HepG2 (cell line): ENCODE results near the gene TAF6L. TPM values are rescaled to one million over a fixed set of nuclear protein-coding genes. Genes with fewer than 3 reads are reported as not detected.

Experiments used
- ATF3 ChIP-seq: sonication (generic); formaldehyde crosslinking; IDR thresholded peaks from 2 replicates; pipeline ENCODE4 v1.4.0; 2020; ENCODE audit warnings: missing genetic modification reagents
- FOSL1 ChIP-seq: sonication (generic); formaldehyde crosslinking; IDR thresholded peaks from 2 replicates; pipeline ENCODE4 v1.9.0; 2021; ENCODE audit warnings: missing genetic modification reagents, borderline replicate concordance
- GPN1 ChIP-seq: sonication (generic); formaldehyde crosslinking; IDR thresholded peaks from 2 replicates; pipeline ENCODE4 v1.5.1; 2020; ENCODE audit warnings: missing genetic modification reagents, borderline replicate concordance
- KMT2A ChIP-seq: sonication (generic); formaldehyde crosslinking; IDR thresholded peaks from 2 replicates; pipeline ENCODE4 v1.4.0; 2020; ENCODE audit warnings: missing genetic modification reagents
- MTF2 ChIP-seq: sonication (generic); formaldehyde crosslinking; IDR thresholded peaks from 2 replicates; pipeline ENCODE4 v1.5.0; 2020; ENCODE audit warnings: missing genetic modification reagents, borderline replicate concordance
- NFIB ChIP-seq: sonication (generic); formaldehyde crosslinking; IDR thresholded peaks from 2 replicates; pipeline ENCODE4 v1.9.0; 2021; ENCODE audit warnings: missing genetic modification reagents, mild to moderate bottlenecking, borderline replicate concordance
- NFKB2 ChIP-seq: sonication (generic); formaldehyde crosslinking; IDR thresholded peaks from 2 replicates; pipeline ENCODE4 v1.4.0; 2020; ENCODE audit warnings: missing genetic modification reagents, borderline replicate concordance
- NFKBIZ ChIP-seq: IDR thresholded peaks from 2 replicates; pipeline ENCODE4 v1.6.1; 2018; ENCODE audit warnings: missing genetic modification reagents, missing compliant biosample characterization
- NR1H2 ChIP-seq: sonication (generic); formaldehyde crosslinking; IDR thresholded peaks from 2 replicates; pipeline ENCODE4 v1.8.1; 2022; ENCODE audit warnings: low read depth, missing genetic modification reagents, borderline replicate concordance
- NR2F2 ChIP-seq: IDR thresholded peaks from 2 replicates; pipeline ENCODE4 v1.6.1; 2012; ENCODE audit warnings: low read depth, inconsistent platforms, borderline replicate concordance
- PAXIP1 ChIP-seq: sonication (generic); formaldehyde crosslinking; conservative IDR thresholded peaks from 2 replicates; pipeline ENCODE4 v1.4.0; 2020; ENCODE audit warnings: mild to moderate bottlenecking, missing genetic modification reagents, moderate library complexity
- SALL1 ChIP-seq: sonication (generic); formaldehyde crosslinking; IDR thresholded peaks from 2 replicates; pipeline ENCODE4 v1.8.0; 2022; ENCODE audit warnings: mild to moderate bottlenecking, missing genetic modification reagents
- TFE3 ChIP-seq: IDR thresholded peaks from 2 replicates; pipeline ENCODE4 v1.6.1; 2016
- ZFY ChIP-seq: sonication (generic); formaldehyde crosslinking; IDR thresholded peaks from 2 replicates; pipeline ENCODE4 v1.4.0; 2020; ENCODE audit warnings: missing genetic modification reagents
- ZNF101 ChIP-seq: sonication (generic); formaldehyde crosslinking; IDR thresholded peaks from 2 replicates; pipeline ENCODE4 v1.4.0; 2020; ENCODE audit warnings: mild to moderate bottlenecking, low read depth, missing genetic modification reagents, borderline replicate concordance
- ZNF235 ChIP-seq: sonication (generic); formaldehyde crosslinking; IDR thresholded peaks from 2 replicates; pipeline ENCODE4 v1.8.1; 2023; ENCODE audit warnings: mild to moderate bottlenecking, missing genetic modification reagents, borderline replicate concordance
- ZNF264 ChIP-seq: sonication (generic); formaldehyde crosslinking; IDR thresholded peaks from 2 replicates; pipeline ENCODE4 v1.4.0; 2020; ENCODE audit warnings: missing genetic modification reagents
- ZNF543 ChIP-seq: sonication (generic); formaldehyde crosslinking; IDR thresholded peaks from 2 replicates; pipeline ENCODE4 v1.4.0; 2020; ENCODE audit warnings: mild to moderate bottlenecking, missing genetic modification reagents
- ZNF597 ChIP-seq: sonication (generic); formaldehyde crosslinking; IDR thresholded peaks from 2 replicates; pipeline ENCODE4 v1.5.0; 2020; ENCODE audit warnings: missing genetic modification reagents
- ZNF605 ChIP-seq: sonication (generic); formaldehyde crosslinking; IDR thresholded peaks from 2 replicates; pipeline ENCODE4 v1.8.0; 2022; ENCODE audit warnings: mild to moderate bottlenecking, missing genetic modification reagents
- ZNF737 ChIP-seq: sonication (generic); formaldehyde crosslinking; IDR thresholded peaks from 2 replicates; pipeline ENCODE4 v1.5.0; 2020; ENCODE audit warnings: missing genetic modification reagents, mild to moderate bottlenecking, borderline replicate concordance
- ZNF740 ChIP-seq: sonication (generic); formaldehyde crosslinking; IDR thresholded peaks from 2 replicates; pipeline ENCODE4 v1.4.0; 2020; ENCODE audit warnings: missing genetic modification reagents
- ZSCAN20 ChIP-seq: sonication (generic); formaldehyde crosslinking; IDR thresholded peaks from 2 replicates; pipeline ENCODE4 v1.4.0; 2020; ENCODE audit warnings: missing genetic modification reagents, mild to moderate bottlenecking, borderline replicate concordance
- polyA plus RNA-seq, 8 experiments: library from polyadenylated mRNA; depleted of rRNA in 3 of 8; stranded (reverse) in 7 of 8; unstranded in 1 of 8; fragments of >200 nt; fragmentation: Illumina TruSeq in 4 of 8; extraction: Trizol in 4 of 8; gene quantifications; 2 replicates each; pipeline versions ENCODE4 v1.2.1 to v1.2.3, GENCODE V29; 2011 to 2016; ENCODE audit warnings: low read depth in 4 of 8, missing spikeins in 1 of 8, mixed read lengths in 1 of 8; ENCODE audit not compliant: insufficient read depth in 1 of 8
- total RNA-seq, 5 experiments: library from RNA; depleted of rRNA; stranded (reverse); fragments of >200 nt; fragmentation: Illumina TruSeq; extraction: Trizol; gene quantifications; 2 replicates each; pipeline ENCODE4 v1.2.3, GENCODE V29; 2016; ENCODE audit warnings: low read depth in 1 of 5

Gene TAF6L
- total and polyA plus RNA-seq, 2 of the 13 experiments (the other 11 are each of a cell fraction or from before 2014, with no cell fraction given) = 12.6 to 19.4 TPM

- TF ChIP-seq PAXIP1 = peak; percentile 56
- TF ChIP-seq ZNF737 = no peak
- TF ChIP-seq ZNF235 (CRISPR knock-in tag) = no peak
- TF ChIP-seq ZNF543 (CRISPR knock-in tag) = peak; percentile 56; the same call in 1 of the 2 replicates
- no peak for TF ChIP-seq ZSCAN20
- TF ChIP-seq NFKB2 (CRISPR knock-in tag) = peak; percentile 64; the same call in 1 of the 2 replicates
- 0 out of 2 replicates have a peak, but pooled peaks have one; percentile 60 for TF ChIP-seq ATF3 (CRISPR knock-in tag)
- no peak; the same call in 1 of the 2 replicates for TF ChIP-seq ZNF605 (CRISPR knock-in tag)
- peak; percentile 47; the same call in 1 of the 2 replicates for TF ChIP-seq KMT2A (CRISPR knock-in tag)
- 0 out of 2 replicates have a peak, but pooled peaks have one; percentile 23 for TF ChIP-seq ZNF264 (CRISPR knock-in tag)
- TF ChIP-seq NR2F2 = peak; percentile 85
- TF ChIP-seq ZFY = peak; percentile 79
- no peak for TF ChIP-seq ZNF597 (CRISPR knock-in tag)
- TF ChIP-seq ZNF740 (CRISPR knock-in tag) = peak; percentile 82
- peak; percentile 53 for TF ChIP-seq SALL1 (CRISPR knock-in tag)
- TF ChIP-seq FOSL1 (CRISPR knock-in tag) = no peak
- no peak for TF ChIP-seq NFKBIZ (CRISPR knock-in tag)
- no peak for TF ChIP-seq NR1H2 (CRISPR knock-in tag)
- TF ChIP-seq TFE3 = peak; percentile 91
- TF ChIP-seq GPN1 (CRISPR knock-in tag) = no peak
- TF ChIP-seq NFIB = no peak
- no peak for TF ChIP-seq MTF2 (CRISPR knock-in tag)
- TF ChIP-seq ZNF101 (CRISPR knock-in tag) = no peak
Observed at GRCh38 chr11:62771144-62772021, at the start of gene TAF6L (continued).
